AG04449 (cell line): ENCODE results near the gene CORO6.

Experiments used
- CTCF ChIA-PET: fragments of 350-600 bp; formaldehyde crosslinking; extraction: SDS; loops from one replicate; lab custom pipeline; 2021; ENCODE audit warnings: antibody characterized with exemption; lab: Yijun Ruan, JAX
- POLR2A ChIA-PET: fragments of 400-600, 350-600 bp; formaldehyde crosslinking; extraction: SDS; loops from one replicate; lab custom pipeline; 2020; ENCODE audit warnings: antibody characterized with exemption, inconsistent platforms; lab: Yijun Ruan, JAX
- DNase-seq: peaks from one replicate; pipeline ENCODE4 v3.0.0-alpha.2; 2010; ENCODE audit warnings: low read depth, low spot score
- H3K4me3 ChIP-seq: 2 replicates; pipeline ENCODE4 v1.5.1; 2011; ENCODE audit warnings: low read depth, mild to moderate bottlenecking, control low read depth, low read length
- TF ChIP-seq, protein P1 (sequence below): IDR thresholded peaks from one replicate; pipeline ENCODE4 v1.5.1; 2011; ENCODE audit warnings: mild to moderate bottlenecking, moderate library complexity, low read length, control low read depth, inconsistent platforms; ENCODE audit not compliant: insufficient read depth; ENCODE audit errors: missing control alignments

Gene CORO6

DNA sequence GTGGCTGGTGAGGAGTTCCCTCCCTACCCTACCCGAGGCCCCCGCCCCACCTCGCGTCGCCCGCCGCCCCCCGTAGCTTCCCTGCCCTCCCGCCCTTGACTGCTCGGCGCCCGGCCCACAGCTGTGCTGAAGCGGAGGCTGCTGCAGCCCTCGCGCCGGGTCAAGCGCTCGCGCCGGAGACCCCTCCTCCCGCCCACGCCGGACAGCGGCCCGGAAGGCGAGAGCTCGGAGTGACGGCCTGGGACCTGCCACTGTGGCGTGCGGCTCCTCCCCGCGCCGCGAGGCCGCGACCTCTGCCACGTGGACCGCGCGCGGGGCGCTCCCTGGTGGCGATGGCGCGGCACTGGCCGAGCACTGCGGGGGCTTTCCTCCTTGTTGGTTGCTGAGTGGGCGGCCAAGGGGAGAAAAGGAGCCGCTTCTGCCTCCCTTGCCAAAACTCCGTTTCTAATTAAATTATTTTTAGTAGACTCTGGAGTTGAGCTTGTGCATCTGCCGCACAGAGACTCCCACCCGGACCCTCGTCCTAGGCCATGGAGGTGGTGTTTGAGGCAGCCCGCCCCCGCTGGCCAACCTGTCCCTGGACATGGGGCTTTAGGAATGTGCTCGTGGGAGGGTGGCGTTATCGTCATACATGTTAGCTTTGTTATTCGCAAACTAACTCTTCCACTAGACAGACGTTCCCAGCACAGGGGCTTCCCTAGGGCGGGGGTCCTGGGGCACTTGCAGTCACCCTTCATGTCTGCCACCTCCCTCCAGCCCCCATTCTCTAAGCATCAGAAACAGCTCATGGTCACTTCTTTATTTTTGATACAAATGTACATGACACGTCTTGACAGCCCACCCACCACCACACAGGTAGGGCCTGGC is 49.8 kb downstream of the CORO6 start:
- TF ChIP-seq, protein P1, sequence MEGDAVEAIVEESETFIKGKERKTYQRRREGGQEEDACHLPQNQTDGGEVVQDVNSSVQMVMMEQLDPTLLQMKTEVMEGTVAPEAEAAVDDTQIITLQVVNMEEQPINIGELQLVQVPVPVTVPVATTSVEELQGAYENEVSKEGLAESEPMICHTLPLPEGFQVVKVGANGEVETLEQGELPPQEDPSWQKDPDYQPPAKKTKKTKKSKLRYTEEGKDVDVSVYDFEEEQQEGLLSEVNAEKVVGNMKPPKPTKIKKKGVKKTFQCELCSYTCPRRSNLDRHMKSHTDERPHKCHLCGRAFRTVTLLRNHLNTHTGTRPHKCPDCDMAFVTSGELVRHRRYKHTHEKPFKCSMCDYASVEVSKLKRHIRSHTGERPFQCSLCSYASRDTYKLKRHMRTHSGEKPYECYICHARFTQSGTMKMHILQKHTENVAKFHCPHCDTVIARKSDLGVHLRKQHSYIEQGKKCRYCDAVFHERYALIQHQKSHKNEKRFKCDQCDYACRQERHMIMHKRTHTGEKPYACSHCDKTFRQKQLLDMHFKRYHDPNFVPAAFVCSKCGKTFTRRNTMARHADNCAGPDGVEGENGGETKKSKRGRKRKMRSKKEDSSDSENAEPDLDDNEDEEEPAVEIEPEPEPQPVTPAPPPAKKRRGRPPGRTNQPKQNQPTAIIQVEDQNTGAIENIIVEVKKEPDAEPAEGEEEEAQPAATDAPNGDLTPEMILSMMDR: peak; percentile 70
- DNase-seq: no peak
- H3K4me3 ChIP-seq: peak overlapping the region; percentile 3; the same call in 1 of the 2 replicates
- ChIA-PET CTCF (interaction anchor here (0.8 to 20.8 kb wide), 21 partner anchors 8 to 523 kb away, joined by 3 to 222 read pairs (median 4); partner anchors contain the start of genes ANKRD13B and SSH2), POLR2A (interaction anchor here (1.0 to 1.4 kb wide), 2 partner anchors 16 to 279 kb away, joined by 3 to 4 read pairs; partner anchors contain the start of gene NUFIP2)

DNA sequence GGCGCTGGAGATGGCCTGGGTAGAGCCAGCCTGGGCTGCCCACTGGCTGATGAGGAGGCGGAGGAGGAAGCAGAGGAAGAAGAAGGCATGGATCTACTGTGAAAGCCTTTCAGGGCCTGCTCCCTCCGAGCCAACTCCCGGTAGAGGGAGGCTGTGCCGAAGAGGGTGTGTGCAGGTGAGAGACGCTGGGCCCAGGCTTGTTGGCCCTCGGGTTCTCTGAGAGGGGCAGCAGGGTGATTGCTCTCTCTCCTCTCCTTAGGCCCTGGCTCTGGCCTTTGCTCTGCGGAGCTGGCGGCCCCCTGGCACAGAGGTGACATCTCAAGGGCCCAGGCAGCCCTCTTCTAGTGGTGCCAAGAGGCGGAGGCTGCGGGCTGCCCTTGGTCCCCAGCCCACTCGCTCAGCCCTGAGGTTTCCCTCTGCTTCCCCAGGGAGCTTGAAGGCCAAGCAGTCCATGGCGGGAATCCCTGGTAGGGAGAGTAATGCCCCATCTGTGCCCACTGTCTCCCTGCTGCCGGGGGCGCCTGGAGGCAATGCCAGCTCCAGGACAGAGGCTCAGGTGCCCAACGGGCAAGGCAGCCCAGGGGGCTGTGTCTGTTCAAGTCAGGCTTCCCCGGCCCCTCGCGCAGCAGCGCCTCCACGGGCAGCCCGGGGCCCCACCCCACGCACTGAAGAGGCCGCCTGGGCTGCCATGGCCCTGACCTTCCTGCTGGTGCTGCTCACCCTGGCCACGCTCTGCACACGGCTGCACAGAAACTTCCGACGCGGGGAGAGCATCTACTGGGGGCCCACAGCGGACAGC is 50.6 kb downstream of the CORO6 start:
- TF ChIP-seq, protein P1: no peak
- POLR2A ChIA-PET: interaction anchor here (1.4 kb wide), 1 partner anchor 278 kb away, joined by 4 read pairs; the partner anchor contains the start of gene NUFIP2
- no peak for DNase-seq
- no peak overlapping the region; the same call in 1 of the 2 replicates for H3K4me3 ChIP-seq
- CTCF ChIA-PET: interaction anchor here (1.0 to 20.8 kb wide), 16 partner anchors 9 to 359 kb away, joined by 3 to 222 read pairs (median 8); partner anchors contain the start of genes ANKRD13B and SSH2

DNA sequence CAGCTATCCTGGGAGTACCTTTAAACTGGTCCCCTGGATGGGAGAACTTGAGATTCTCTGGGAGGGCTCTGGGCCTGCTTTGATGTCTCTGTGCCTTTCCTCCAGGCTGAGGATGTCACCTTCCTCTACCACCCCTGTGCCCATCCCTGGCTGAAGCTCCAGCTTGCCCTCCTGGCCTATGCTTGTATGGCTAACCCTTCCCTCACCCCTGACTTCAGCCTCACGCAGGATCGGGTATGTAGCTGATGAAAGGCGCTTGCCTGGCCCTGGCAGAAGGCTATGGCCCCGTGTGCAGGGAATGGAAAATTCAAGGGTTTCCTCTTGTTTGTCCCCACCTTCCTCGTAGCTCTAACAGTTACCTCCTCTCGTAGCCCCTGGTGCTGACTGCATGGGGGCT is 51.2 kb downstream of the CORO6 start:
- CTCF ChIA-PET: interaction anchor here (1.5 to 20.8 kb wide), 7 partner anchors 9 to 204 kb away, joined by 4 to 222 read pairs (median 23); no protein-coding TSS in a partner anchor
- TF ChIP-seq, protein P1: no peak
- no peak overlapping the region for H3K4me3 ChIP-seq
- POLR2A ChIA-PET: interaction anchor here (1.4 kb wide), 1 partner anchor 278 kb away, joined by 4 read pairs; the partner anchor contains the start of gene NUFIP2
- DNase-seq: no peak

DNA sequence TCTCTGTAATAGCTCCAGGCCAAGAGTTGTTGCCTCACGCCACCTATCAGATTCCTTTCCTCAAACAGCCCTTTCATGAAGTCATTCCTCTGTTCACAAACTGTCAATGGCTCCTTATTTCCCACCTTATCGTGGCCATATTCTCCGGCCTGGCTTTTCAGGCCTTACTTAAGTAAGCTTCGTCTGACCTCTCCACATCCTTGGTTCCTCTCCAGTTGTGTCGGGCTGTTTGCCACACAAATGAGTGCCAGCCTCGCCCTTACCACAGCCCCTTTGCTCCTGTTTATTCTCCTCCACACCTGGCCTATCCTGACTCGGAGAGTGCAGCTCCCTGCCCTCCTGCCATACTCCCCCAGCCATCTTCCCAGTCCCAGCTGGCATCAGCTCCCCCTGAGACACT is 52.2 kb downstream of the CORO6 start:
- ChIA-PET CTCF (interaction anchor here (0.6 to 20.8 kb wide), 9 partner anchors 10 to 451 kb away, joined by 3 to 222 read pairs (median 13); no protein-coding TSS in a partner anchor), POLR2A (no interaction called here)
- TF ChIP-seq, protein P1: no peak
- H3K4me3 ChIP-seq: no peak overlapping the region
- no peak for DNase-seq

DNA sequence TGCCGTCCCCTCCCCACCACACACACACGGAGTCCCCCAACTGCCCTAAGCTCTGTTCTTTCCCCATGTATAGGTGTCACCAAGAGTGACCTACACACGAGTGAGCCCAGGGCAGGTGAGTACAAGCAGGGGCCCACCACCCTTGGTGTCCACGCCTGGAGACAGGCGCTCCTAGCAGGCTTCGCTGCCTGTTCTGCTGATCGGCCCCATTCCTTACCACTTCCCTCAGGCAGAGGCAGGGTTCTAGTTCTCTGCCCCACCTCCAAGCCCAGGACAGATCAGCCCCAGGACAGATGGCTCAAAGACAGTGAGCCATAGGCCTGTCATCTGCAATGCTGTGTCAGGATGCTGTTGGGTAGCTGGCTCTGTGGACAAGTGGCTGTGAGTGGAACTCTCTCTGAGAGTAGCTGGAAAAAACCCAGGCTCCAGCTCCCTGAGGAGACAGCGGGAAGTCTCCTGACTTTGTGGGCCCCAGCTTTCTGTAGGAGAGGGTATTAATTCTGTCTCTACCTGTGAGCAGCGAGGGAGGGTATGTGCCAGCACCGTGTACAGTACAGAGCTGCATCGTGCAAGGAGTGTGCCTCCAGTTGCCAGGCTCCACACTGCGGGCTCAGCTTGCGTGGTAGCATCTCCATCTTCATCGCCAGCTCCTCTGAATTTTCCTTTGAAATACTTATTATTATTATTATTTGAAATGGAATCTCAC is 53.3 kb downstream of the CORO6 start:
- POLR2A ChIA-PET: interaction anchor here (0.8 to 1.5 kb wide), 2 partner anchors 11 to 22 kb away, joined by 3 to 4 read pairs; no protein-coding TSS in a partner anchor
- no peak for DNase-seq

More for the DNA sequence above, 53.3 kb downstream of the CORO6 start:
- H3K4me3 ChIP-seq: peak overlapping the region; percentile 77
- CTCF ChIA-PET: interaction anchor here (0.8 to 20.8 kb wide), 8 partner anchors 11 to 524 kb away, joined by 3 to 222 read pairs (median 14); no protein-coding TSS in a partner anchor
- TF ChIP-seq, protein P1: no peak
